Neural cell (in vitro differentiated cells): ENCODE results near the gene ATG7. TPM values are rescaled to one million over a fixed set of nuclear protein-coding genes. Genes with fewer than 3 reads are reported as not detected.

Experiments
- H2AFZ ChIP-seq: fragments of 200-600, 300-800 bp; sonication (generic), shearing (Covaris generic); 2 replicates; pipeline ENCODE4 v1.6.0; 2014; ENCODE audit warnings: low read depth, mild to moderate bottlenecking, antibody characterized with exemption, low read length, moderate library complexity
- H3F3A ChIP-seq: fragments of 200-600 bp; shearing (Covaris generic); 2 replicates; pipeline ENCODE4 v1.6.1; 2016; ENCODE audit warnings: mild to moderate bottlenecking, moderate library complexity, mixed read lengths, antibody characterized with exemption, low read length; ENCODE audit not compliant: insufficient read depth, poor library complexity, severe bottlenecking
- H3K27ac ChIP-seq: fragments of 200-600, 300-800 bp; sonication (generic), shearing (Covaris generic); 2 replicates; pipeline ENCODE4 v1.5.1; 2014; ENCODE audit warnings: mild to moderate bottlenecking, low read length, moderate library complexity
- H3K27me3 ChIP-seq: fragments of 300-800, 200-600 bp; sonication (generic), shearing (Covaris generic); 2 replicates; pipeline ENCODE4 v1.6.0; 2014; ENCODE audit warnings: mild to moderate bottlenecking, low read depth, low read length, moderate library complexity; ENCODE audit not compliant: insufficient read depth
- H3K36me3 ChIP-seq: fragments of 300-800, 200-600 bp; sonication (generic), shearing (Covaris generic); 2 replicates; pipeline ENCODE4 v1.5.1; 2014; ENCODE audit warnings: mild to moderate bottlenecking, antibody characterized with exemption, low read length, moderate library complexity; ENCODE audit not compliant: insufficient read depth
- H3K4me2 ChIP-seq: fragments of 300-800, 200-600 bp; sonication (generic), shearing (Covaris generic); 2 replicates; pipeline ENCODE4 v1.6.0; 2014; ENCODE audit warnings: mild to moderate bottlenecking, low read length
- H3K4me3 ChIP-seq: fragments of 300-800, 200-600 bp; sonication (generic), shearing (Covaris generic); 2 replicates; pipeline ENCODE4 v1.5.1; 2014; ENCODE audit warnings: mild to moderate bottlenecking, low read length, moderate library complexity
- H3K79me2 ChIP-seq: fragments of 200-600 bp; shearing (Covaris generic); replicated peaks from 2 replicates; pipeline ENCODE4 v1.6.0; 2014; ENCODE audit warnings: mild to moderate bottlenecking, low read length, moderate library complexity; ENCODE audit not compliant: insufficient read depth
- H3K9ac ChIP-seq: fragments of 300-800, 200-600 bp; sonication (generic), shearing (Covaris generic); 2 replicates; pipeline ENCODE4 v1.6.1; 2016; ENCODE audit warnings: mild to moderate bottlenecking, low read length, mixed read lengths
- H3K9me2 ChIP-seq: fragments of 200-600 bp; shearing (Covaris generic); 2 replicates; pipeline ENCODE4 v1.6.1; 2016; ENCODE audit warnings: mild to moderate bottlenecking, low read length, mixed read lengths; ENCODE audit not compliant: insufficient read depth
- H3K9me3 ChIP-seq: fragments of 200-600, 300-800 bp; sonication (generic), shearing (Covaris generic); 2 replicates; pipeline ENCODE4 v1.6.1; 2016; ENCODE audit warnings: mild to moderate bottlenecking, mixed run types, low read length, moderate library complexity, mixed read lengths
- H4K20me1 ChIP-seq: fragments of 200-600 bp; shearing (Covaris generic); 2 replicates; pipeline ENCODE4 v1.6.1; 2016; ENCODE audit warnings: mild to moderate bottlenecking, mixed run types; ENCODE audit not compliant: insufficient read depth
- EP300 ChIP-seq: fragments of 450-650 bp; conservative IDR thresholded peaks from 2 replicates; pipeline ENCODE4 v1.6.1; 2014; ENCODE audit warnings: antibody characterized with exemption, mild to moderate bottlenecking, moderate library complexity; ENCODE audit not compliant: poor library complexity, severe bottlenecking
- EZH2 ChIP-seq: fragments of 200-600, 300-800 bp; shearing (Covaris generic), sonication (generic); IDR thresholded peaks from 2 replicates; pipeline ENCODE4 v1.6.1; 2014; ENCODE audit warnings: antibody characterized with exemption, low read length, borderline replicate concordance, mild to moderate bottlenecking; ENCODE audit not compliant: insufficient read depth, poor library complexity, severe bottlenecking
- MXI1 ChIP-seq: fragments of 450-650 bp; conservative IDR thresholded peaks from 2 replicates; pipeline ENCODE4 v1.6.1; 2014; ENCODE audit warnings: antibody characterized with exemption, mild to moderate bottlenecking; ENCODE audit not compliant: poor library complexity, severe bottlenecking
- POLR2AphosphoS5 ChIP-seq: IDR thresholded peaks from 2 replicates; pipeline ENCODE4 v1.6.1; 2012
- RAD21 ChIP-seq: fragments of 450-650 bp; conservative IDR thresholded peaks from 2 replicates; pipeline ENCODE4 v1.6.1; 2014; ENCODE audit warnings: antibody characterized with exemption, mild to moderate bottlenecking, moderate library complexity
- SMC3 ChIP-seq: fragments of 450-650 bp; conservative IDR thresholded peaks from 2 replicates; pipeline ENCODE4 v1.6.1; 2014; ENCODE audit warnings: antibody characterized with exemption, mild to moderate bottlenecking, moderate library complexity; ENCODE audit not compliant: poor library complexity
- TAF1 ChIP-seq: IDR thresholded peaks from 2 replicates; pipeline ENCODE4 v1.6.1; 2012; ENCODE audit warnings: low read depth
- polyA plus RNA-seq: library from polyadenylated mRNA; depleted of rRNA; stranded (reverse); fragments of >200 nt; gene quantifications from 2 replicates; pipeline ENCODE4 v1.2.3, GENCODE V29; 2014
- TF ChIP-seq, protein P1 (sequence below): IDR thresholded peaks from 2 replicates; pipeline ENCODE4 v1.6.1; 2012; ENCODE audit warnings: borderline replicate concordance
- TF ChIP-seq, protein P2 (sequence below): fragments of 450-650 bp; IDR thresholded peaks from 2 replicates; pipeline ENCODE4 v1.5.1; 2014; ENCODE audit warnings: antibody characterized with exemption, mild to moderate bottlenecking, moderate library complexity; ENCODE audit not compliant: poor library complexity, severe bottlenecking

Gene ATG7
- polyA plus RNA-seq, 1 donor from 2014 or later = 28.8 TPM

DNA sequence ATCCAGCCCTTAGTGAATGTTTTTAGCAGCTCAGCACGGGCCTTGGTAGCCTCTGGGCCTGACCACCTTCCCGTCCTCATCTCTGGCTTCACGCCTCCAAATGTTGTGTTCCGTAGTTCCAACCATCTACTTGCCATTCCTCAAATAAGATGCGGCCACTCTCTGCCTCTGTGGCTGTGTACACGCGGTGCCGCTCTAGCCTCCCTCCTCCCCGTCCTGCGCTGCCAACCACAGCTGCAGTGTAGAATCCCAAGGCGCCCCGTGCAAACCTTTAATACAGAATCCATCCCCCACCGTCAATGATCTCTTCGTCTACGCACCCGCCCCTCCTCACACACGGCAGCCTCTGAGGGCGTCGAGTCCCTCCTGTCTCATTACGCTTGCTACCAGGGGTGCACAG, 294.3 kb downstream of the ATG7 start:
- no peak overlapping the region for H2AFZ ChIP-seq
- peaks cover 4% of the 10 kb centered on the region for H3K36me3 ChIP-seq
- no peak overlapping the region for H3K9ac ChIP-seq
- no peaks in the 10 kb centered on the region for H3F3A ChIP-seq
- H3K4me2 ChIP-seq = no peak overlapping the region
- no peaks in the 10 kb centered on the region for H3K9me3 ChIP-seq
- H3K27ac ChIP-seq = no peak overlapping the region
- TF ChIP-seq RAD21 (no peak), POLR2AphosphoS5 (no peak), SMC3 (no peak), EP300 (no peak), TAF1 (no peak), EZH2 (no peak), MXI1 (no peak)
- TF ChIP-seq, protein P1, sequence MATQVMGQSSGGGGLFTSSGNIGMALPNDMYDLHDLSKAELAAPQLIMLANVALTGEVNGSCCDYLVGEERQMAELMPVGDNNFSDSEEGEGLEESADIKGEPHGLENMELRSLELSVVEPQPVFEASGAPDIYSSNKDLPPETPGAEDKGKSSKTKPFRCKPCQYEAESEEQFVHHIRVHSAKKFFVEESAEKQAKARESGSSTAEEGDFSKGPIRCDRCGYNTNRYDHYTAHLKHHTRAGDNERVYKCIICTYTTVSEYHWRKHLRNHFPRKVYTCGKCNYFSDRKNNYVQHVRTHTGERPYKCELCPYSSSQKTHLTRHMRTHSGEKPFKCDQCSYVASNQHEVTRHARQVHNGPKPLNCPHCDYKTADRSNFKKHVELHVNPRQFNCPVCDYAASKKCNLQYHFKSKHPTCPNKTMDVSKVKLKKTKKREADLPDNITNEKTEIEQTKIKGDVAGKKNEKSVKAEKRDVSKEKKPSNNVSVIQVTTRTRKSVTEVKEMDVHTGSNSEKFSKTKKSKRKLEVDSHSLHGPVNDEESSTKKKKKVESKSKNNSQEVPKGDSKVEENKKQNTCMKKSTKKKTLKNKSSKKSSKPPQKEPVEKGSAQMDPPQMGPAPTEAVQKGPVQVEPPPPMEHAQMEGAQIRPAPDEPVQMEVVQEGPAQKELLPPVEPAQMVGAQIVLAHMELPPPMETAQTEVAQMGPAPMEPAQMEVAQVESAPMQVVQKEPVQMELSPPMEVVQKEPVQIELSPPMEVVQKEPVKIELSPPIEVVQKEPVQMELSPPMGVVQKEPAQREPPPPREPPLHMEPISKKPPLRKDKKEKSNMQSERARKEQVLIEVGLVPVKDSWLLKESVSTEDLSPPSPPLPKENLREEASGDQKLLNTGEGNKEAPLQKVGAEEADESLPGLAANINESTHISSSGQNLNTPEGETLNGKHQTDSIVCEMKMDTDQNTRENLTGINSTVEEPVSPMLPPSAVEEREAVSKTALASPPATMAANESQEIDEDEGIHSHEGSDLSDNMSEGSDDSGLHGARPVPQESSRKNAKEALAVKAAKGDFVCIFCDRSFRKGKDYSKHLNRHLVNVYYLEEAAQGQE = no peak
- TF ChIP-seq, protein P2, sequence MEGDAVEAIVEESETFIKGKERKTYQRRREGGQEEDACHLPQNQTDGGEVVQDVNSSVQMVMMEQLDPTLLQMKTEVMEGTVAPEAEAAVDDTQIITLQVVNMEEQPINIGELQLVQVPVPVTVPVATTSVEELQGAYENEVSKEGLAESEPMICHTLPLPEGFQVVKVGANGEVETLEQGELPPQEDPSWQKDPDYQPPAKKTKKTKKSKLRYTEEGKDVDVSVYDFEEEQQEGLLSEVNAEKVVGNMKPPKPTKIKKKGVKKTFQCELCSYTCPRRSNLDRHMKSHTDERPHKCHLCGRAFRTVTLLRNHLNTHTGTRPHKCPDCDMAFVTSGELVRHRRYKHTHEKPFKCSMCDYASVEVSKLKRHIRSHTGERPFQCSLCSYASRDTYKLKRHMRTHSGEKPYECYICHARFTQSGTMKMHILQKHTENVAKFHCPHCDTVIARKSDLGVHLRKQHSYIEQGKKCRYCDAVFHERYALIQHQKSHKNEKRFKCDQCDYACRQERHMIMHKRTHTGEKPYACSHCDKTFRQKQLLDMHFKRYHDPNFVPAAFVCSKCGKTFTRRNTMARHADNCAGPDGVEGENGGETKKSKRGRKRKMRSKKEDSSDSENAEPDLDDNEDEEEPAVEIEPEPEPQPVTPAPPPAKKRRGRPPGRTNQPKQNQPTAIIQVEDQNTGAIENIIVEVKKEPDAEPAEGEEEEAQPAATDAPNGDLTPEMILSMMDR = no peak
- no peaks in the 10 kb centered on the region for H3K27me3 ChIP-seq
- H3K4me3 ChIP-seq = no peak overlapping the region
- no peaks in the 10 kb centered on the region for H3K9me2 ChIP-seq
- no peaks in the 10 kb centered on the region for H4K20me1 ChIP-seq
- peaks cover 15% of the 10 kb centered on the region for H3K79me2 ChIP-seq

DNA sequence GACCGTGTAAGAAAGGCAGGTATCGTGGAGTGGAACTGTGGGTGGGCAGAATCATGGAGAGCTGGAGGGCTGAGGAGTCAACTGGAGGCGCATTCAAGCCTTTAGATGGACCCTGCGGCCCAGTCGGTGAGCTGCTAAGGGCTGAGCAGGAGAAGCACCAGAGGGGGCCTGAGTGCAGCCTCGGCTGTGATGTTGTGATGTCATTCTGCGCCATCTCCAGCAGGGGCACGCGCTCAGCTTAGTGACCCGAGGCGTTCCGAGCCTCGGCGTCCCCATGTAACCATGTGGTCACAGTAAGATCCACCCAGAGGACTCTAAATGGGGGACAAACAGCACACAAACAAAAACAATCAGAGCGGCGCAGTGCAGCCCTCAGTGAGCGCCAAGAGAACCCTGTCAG, 294.7 kb downstream of the ATG7 start:
- Histone ChIP-seq H3K27me3 (no peaks in the 10 kb centered on the region), H3K27ac (no peak overlapping the region), H3K36me3 (peaks cover 4% of the 10 kb centered on the region), H3K4me2 (no peak overlapping the region), H3F3A (no peaks in the 10 kb centered on the region), H4K20me1 (no peaks in the 10 kb centered on the region), H3K9me2 (no peaks in the 10 kb centered on the region), H3K4me3 (no peak overlapping the region), H3K9ac (no peak overlapping the region), H3K79me2 (peaks cover 15% of the 10 kb centered on the region), H2AFZ (no peak overlapping the region), H3K9me3 (no peaks in the 10 kb centered on the region)
- TF ChIP-seq SMC3 (no peak), EP300 (no peak)
- TF ChIP-seq, protein P1 = no peak
